H1 (cell line): ENCODE results near the gene AMMECR1L. TPM values are rescaled to one million over a fixed set of nuclear protein-coding genes. Genes with fewer than 3 reads are reported as not detected.

ENCODE experiments used
- EGR1 ChIP-seq: IDR thresholded peaks from 2 replicates; pipeline ENCODE4 v1.6.1; 2011; ENCODE audit warnings: low read depth, low read length, borderline replicate concordance
- POLR2A ChIP-seq, 2 experiments: IDR thresholded peaks; 1 replicate in 1 of 2; 2 replicates in 1 of 2; pipeline ENCODE4 v1.6.1; 2011; ENCODE audit warnings: low read depth in 2 of 2, low read length in 2 of 2, mild to moderate bottlenecking in 2 of 2; ENCODE audit errors: control extremely low read depth in 1 of 2
- YY1 ChIP-seq: IDR thresholded peaks from 2 replicates; pipeline ENCODE4 v1.6.1; 2011; ENCODE audit warnings: low read depth, mild to moderate bottlenecking, low read length
- polyA plus RNA-seq, 7 experiments: library from polyadenylated mRNA; depleted of rRNA in 3 of 7; stranded (reverse) in 5 of 7; unstranded in 2 of 7; fragments of >200 nt in 5 of 7; fragments of 200-250 nt in 2 of 7; gene quantifications; 1 replicate in 5 of 7; 2 replicates in 1 of 7; 4 replicates in 1 of 7; pipeline versions ENCODE4 v1.2.1 to v1.2.3, GENCODE V29; 2011 to 2013; ENCODE audit warnings: missing spikeins in 2 of 7, mixed read lengths in 2 of 7
- total RNA-seq: library from RNA; stranded (reverse); fragmentation: NEBNext Ultra II Directional; extraction: Animal tissue kit (Norgen Biotek cat#: 25700); gene quantifications from 2 replicates; pipeline ENCODE4 v1.2.1, GENCODE V29; 2021
- TF ChIP-seq, protein P1 (sequence below): IDR thresholded peaks from 2 replicates; pipeline ENCODE4 v1.6.1; 2011; ENCODE audit warnings: low read length, improper control_type of control experiment

The AMMECR1L gene
- total and polyA plus RNA-seq, 2 of the 8 experiments (the other 6 are each of a cell fraction or from before 2014, with no cell fraction given), result 10.1 to 18.8 TPM

DNA sequence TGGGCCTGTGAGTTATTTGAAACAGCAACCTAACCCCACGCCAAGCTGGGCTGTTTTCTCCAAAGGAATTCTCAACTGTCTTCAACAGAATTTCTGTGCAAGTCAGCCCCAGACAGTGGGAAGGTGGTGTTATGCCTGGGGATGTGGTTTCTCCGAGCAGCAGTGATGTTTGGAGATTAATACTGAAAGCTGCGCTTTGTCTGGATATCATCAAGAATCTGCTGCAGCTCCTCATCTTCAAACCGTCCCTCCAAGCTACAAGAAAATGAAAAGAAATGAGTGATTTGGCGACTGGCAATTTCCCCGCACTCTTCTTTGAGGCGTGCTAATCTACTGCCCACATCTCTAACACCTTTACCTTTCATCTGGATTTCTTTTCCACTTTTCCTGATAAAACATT lies 37.8 kb downstream of the AMMECR1L start (continued):
- no peak for TF ChIP-seq YY1
- TF ChIP-seq, protein P1, sequence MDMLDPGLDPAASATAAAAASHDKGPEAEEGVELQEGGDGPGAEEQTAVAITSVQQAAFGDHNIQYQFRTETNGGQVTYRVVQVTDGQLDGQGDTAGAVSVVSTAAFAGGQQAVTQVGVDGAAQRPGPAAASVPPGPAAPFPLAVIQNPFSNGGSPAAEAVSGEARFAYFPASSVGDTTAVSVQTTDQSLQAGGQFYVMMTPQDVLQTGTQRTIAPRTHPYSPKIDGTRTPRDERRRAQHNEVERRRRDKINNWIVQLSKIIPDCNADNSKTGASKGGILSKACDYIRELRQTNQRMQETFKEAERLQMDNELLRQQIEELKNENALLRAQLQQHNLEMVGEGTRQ, result no peak
- TF ChIP-seq EGR1, result no peak
- TF ChIP-seq POLR2A (IDR thresholded peaks at IDR 0.05; ENCODE audit: control extremely low read depth in 1 of 2, low read depth in 2 of 2, low read length in 2 of 2), result no peak
